H9 (cell line): Measurements from ENCODE around the gene PIGK. TPM values are rescaled to one million over a fixed set of nuclear protein-coding genes. Genes with fewer than 3 reads are reported as not detected.

Experiments
- DNase-seq: peaks from one replicate; pipeline ENCODE4 v3.0.0-alpha.2; 2017
- H2AFZ ChIP-seq: one replicate; pipeline ENCODE4 v1.6.1; 2013; ENCODE audit warnings: mild to moderate bottlenecking, low read length, control low read depth, moderate library complexity
- H2AK5ac ChIP-seq: 2 replicates; pipeline ENCODE4 v1.6.1; 2013; ENCODE audit warnings: low read length, control low read depth, mixed read lengths; ENCODE audit not compliant: insufficient read length
- H2BK120ac ChIP-seq: one replicate; pipeline ENCODE4 v1.6.1; 2013; ENCODE audit warnings: low read depth, mild to moderate bottlenecking, low read length, control low read depth, inconsistent platforms; ENCODE audit not compliant: poor library complexity, severe bottlenecking
- H2BK12ac ChIP-seq: 2 replicates; pipeline ENCODE4 v1.6.1; 2013; ENCODE audit warnings: low read length, control low read depth, mixed read lengths, low read depth; ENCODE audit not compliant: insufficient read length
- H2BK15ac ChIP-seq: 2 replicates; pipeline ENCODE4 v1.6.1; 2013; ENCODE audit warnings: low read depth, low read length, control low read depth
- H2BK20ac ChIP-seq: one replicate; pipeline ENCODE4 v1.6.1; 2013; ENCODE audit warnings: low read depth, mild to moderate bottlenecking, low read length, control low read depth, inconsistent platforms; ENCODE audit not compliant: poor library complexity, severe bottlenecking
- H2BK5ac ChIP-seq: 2 replicates; pipeline ENCODE4 v1.6.1; 2013; ENCODE audit warnings: low read length, control low read depth, mixed read lengths; ENCODE audit not compliant: insufficient read length
- H3K14ac ChIP-seq: 2 replicates; pipeline ENCODE4 v1.6.1; 2013; ENCODE audit warnings: low read length, control low read depth; ENCODE audit not compliant: insufficient read depth
- H3K18ac ChIP-seq: 2 replicates; pipeline ENCODE4 v1.6.1; 2013; ENCODE audit warnings: low read depth, mild to moderate bottlenecking, mixed read lengths, low read length, control low read depth; ENCODE audit not compliant: insufficient read length
- H3K23ac ChIP-seq: 2 replicates; pipeline ENCODE4 v1.6.1; 2013; ENCODE audit warnings: low read length, control low read depth, mixed read lengths, low read depth; ENCODE audit not compliant: insufficient read length
- H3K23me2 ChIP-seq: 2 replicates; pipeline ENCODE4 v1.6.1; 2013; ENCODE audit warnings: low read depth, mild to moderate bottlenecking, mixed read lengths, low read length, control low read depth; ENCODE audit not compliant: insufficient read length, poor library complexity, severe bottlenecking
- H3K27ac ChIP-seq: 2 replicates; pipeline ENCODE4 v1.5.1; 2013; ENCODE audit warnings: low read length, control low read depth, mixed read lengths, low read depth; ENCODE audit not compliant: insufficient read length
- H3K27me3 ChIP-seq: 2 replicates; pipeline ENCODE4 v1.6.1; 2013; ENCODE audit warnings: low read length, control low read depth, inconsistent platforms; ENCODE audit not compliant: insufficient read depth
- H3K4ac ChIP-seq: 2 replicates; pipeline ENCODE4 v1.6.1; 2013; ENCODE audit warnings: low read depth, mild to moderate bottlenecking, control low read depth, inconsistent platforms, low read length, moderate library complexity
- H3K4me1 ChIP-seq: 2 replicates; pipeline ENCODE4 v1.6.1; 2013; ENCODE audit warnings: low read length, control low read depth, inconsistent platforms; ENCODE audit not compliant: insufficient read depth
- H3K4me2 ChIP-seq: 2 replicates; pipeline ENCODE4 v1.6.1; 2013; ENCODE audit warnings: low read length, control low read depth, mixed read lengths; ENCODE audit not compliant: insufficient read length, insufficient read depth
- H3K56ac ChIP-seq: 2 replicates; pipeline ENCODE4 v1.6.1; 2013; ENCODE audit warnings: low read depth, mild to moderate bottlenecking, mixed read lengths, low read length, control low read depth; ENCODE audit not compliant: insufficient read length
- H3K79me1 ChIP-seq: 2 replicates; pipeline ENCODE4 v1.6.1; 2013; ENCODE audit warnings: low read depth, mild to moderate bottlenecking, moderate library complexity, low read length, control low read depth, inconsistent platforms; ENCODE audit not compliant: insufficient read depth, poor library complexity, severe bottlenecking
- H3K79me2 ChIP-seq: 2 replicates; pipeline ENCODE4 v1.6.1; 2013; ENCODE audit warnings: low read length, control low read depth, inconsistent platforms; ENCODE audit not compliant: insufficient read depth
- H3K9ac ChIP-seq: 2 replicates; pipeline ENCODE4 v1.6.1; 2013; ENCODE audit warnings: low read length, control low read depth, mixed read lengths; ENCODE audit not compliant: insufficient read length; ENCODE audit errors: extremely low read depth
- H3K9me3 ChIP-seq: one replicate; pipeline ENCODE4 v1.6.1; 2013; ENCODE audit warnings: low read depth, low read length, inconsistent platforms; ENCODE audit not compliant: control insufficient read depth
- H3T11ph ChIP-seq: one replicate; pipeline ENCODE4 v1.6.1; 2013; ENCODE audit warnings: mild to moderate bottlenecking, low read length, control low read depth, inconsistent platforms
- H4K20me1 ChIP-seq: one replicate; pipeline ENCODE4 v1.6.1; 2013; ENCODE audit not compliant: control insufficient read depth, insufficient read length, insufficient read depth
- H4K5ac ChIP-seq: 2 replicates; pipeline ENCODE4 v1.6.1; 2013; ENCODE audit warnings: low read depth, mild to moderate bottlenecking, mixed read lengths, low read length, control low read depth; ENCODE audit not compliant: insufficient read length
- H4K8ac ChIP-seq: replicated peaks from 2 replicates; pipeline ENCODE4 v1.6.1; 2013; ENCODE audit warnings: low read length, control low read depth, mixed read lengths, low read depth; ENCODE audit not compliant: insufficient read length
- H4K91ac ChIP-seq: 2 replicates; pipeline ENCODE4 v1.6.1; 2013; ENCODE audit warnings: low read depth, mild to moderate bottlenecking, moderate library complexity, mixed read lengths, low read length, control low read depth; ENCODE audit not compliant: insufficient read length
- H3K27ac Mint-ChIP-seq, 3 experiments: 2 replicates in 2 of 3; 3 replicates in 1 of 3; pipeline ENCODE4 v1.8.0; 2020 to 2021; ENCODE audit warnings: mixed read lengths in 3 of 3, mild to moderate bottlenecking in 1 of 3, moderate library complexity in 1 of 3
- H3K27me3 Mint-ChIP-seq: 2 replicates; pipeline ENCODE4 v1.8.0; 2021; ENCODE audit warnings: low read depth, mild to moderate bottlenecking, moderate library complexity, mixed read lengths
- H3K36me3 Mint-ChIP-seq, 3 experiments: 2 replicates in 2 of 3; 3 replicates in 1 of 3; pipeline ENCODE4 v1.8.0; 2020 to 2021; ENCODE audit warnings: low read depth in 3 of 3, mixed read lengths in 3 of 3; ENCODE audit not compliant: insufficient read depth in 1 of 3
- H3K4me1 Mint-ChIP-seq, 2 experiments: 2 replicates each; pipeline ENCODE4 v1.8.0; 2020; ENCODE audit warnings: mixed read lengths in 2 of 2
- H3K4me3 Mint-ChIP-seq, 2 experiments: 2 replicates in 1 of 2; 3 replicates in 1 of 2; pipeline ENCODE4 v1.8.0; 2020 to 2021; ENCODE audit warnings: mild to moderate bottlenecking in 2 of 2, mixed read lengths in 2 of 2, moderate library complexity in 1 of 2
- H3K9me3 Mint-ChIP-seq, 2 experiments: 2 replicates in 1 of 2; 3 replicates in 1 of 2; pipeline ENCODE4 v1.8.0; 2020; ENCODE audit warnings: mild to moderate bottlenecking in 2 of 2, mixed read lengths in 2 of 2, moderate library complexity in 1 of 2
- WGBS: extraction: QIAGEN DNeasy Blood & Tissue Kit; methylation state at CpG from one replicate; pipeline ENCODE4 v1.1.7; 2013; ENCODE audit warnings: missing lambda C conversion rate, low lambda C conversion rate, mixed read lengths; ENCODE audit not compliant: insufficient read length; ENCODE audit errors: extremely low coverage; 5-methylcytosine and 5-hydroxymethylcytosine counted together
- microRNA-seq: library from miRNA; unstranded; fragments of <30 nt; microRNA quantifications from one replicate; pipeline ENCODE4, GENCODE V29; 2020; ENCODE audit warnings: borderline microRNAs expressed
- total RNA-seq: library from RNA; stranded (reverse); gene quantifications from 2 replicates; pipeline ENCODE4 v1.2.1, GENCODE V29; 2021
- TF ChIP-seq, protein P1 (sequence below): fragments of 200-600 bp; sonication (generic); conservative IDR thresholded peaks from 3 replicates; pipeline ENCODE4 v1.8.0; 2021; ENCODE audit warnings: antibody characterized with exemption, mild to moderate bottlenecking

The PIGK gene
- total RNA-seq, 1 experiment from 2014 or later: 22.1 TPM

GRCh38 chr1:77039111-77039510 is 180.1 kb downstream of the PIGK start:
- Histone ChIP-seq H3K4me1 (no peaks in the 10 kb centered on the region), H2BK12ac (no peak overlapping the region), H4K5ac (no peak overlapping the region), H4K20me1 (no peaks in the 10 kb centered on the region), H3K79me2 (no peaks in the 10 kb centered on the region), H3K23ac (no peak overlapping the region), H3K27ac (no peak overlapping the region), H3K18ac (no peak overlapping the region), H3K14ac (no peak overlapping the region), H3K4ac (no peak overlapping the region), H2AFZ (no peak overlapping the region), H4K8ac (no peak overlapping the region), H3K23me2 (no peaks in the 10 kb centered on the region), H3T11ph (no peak overlapping the region), H2BK20ac (no peak overlapping the region), H3K27me3 (no peaks in the 10 kb centered on the region), H4K91ac (no peak overlapping the region), H2AK5ac (no peak overlapping the region), H2BK15ac (no peak overlapping the region), H3K4me2 (no peak overlapping the region), H2BK120ac (no peak overlapping the region), H3K9me3 (no peaks in the 10 kb centered on the region), H3K9ac (no peak overlapping the region), H3K56ac (no peak overlapping the region), H3K79me1 (no peaks in the 10 kb centered on the region), H2BK5ac (no peak overlapping the region)
- Mint-ChIP-seq H3K4me3 (no peak overlapping the region), H3K4me1 (peaks cover 0 to 2% of the 10 kb centered on the region in 2 experiments; a peak in 1 of 4 replicates), H3K27ac (no peak overlapping the region), H3K27me3 (no peaks in the 10 kb centered on the region), H3K9me3 (peaks cover 2 to 4% of the 10 kb centered on the region in 2 experiments; a peak in 2 of 5 replicates), H3K36me3 (no peaks in the 10 kb centered on the region)
- DNase-seq: no peak
- TF ChIP-seq, protein P1, sequence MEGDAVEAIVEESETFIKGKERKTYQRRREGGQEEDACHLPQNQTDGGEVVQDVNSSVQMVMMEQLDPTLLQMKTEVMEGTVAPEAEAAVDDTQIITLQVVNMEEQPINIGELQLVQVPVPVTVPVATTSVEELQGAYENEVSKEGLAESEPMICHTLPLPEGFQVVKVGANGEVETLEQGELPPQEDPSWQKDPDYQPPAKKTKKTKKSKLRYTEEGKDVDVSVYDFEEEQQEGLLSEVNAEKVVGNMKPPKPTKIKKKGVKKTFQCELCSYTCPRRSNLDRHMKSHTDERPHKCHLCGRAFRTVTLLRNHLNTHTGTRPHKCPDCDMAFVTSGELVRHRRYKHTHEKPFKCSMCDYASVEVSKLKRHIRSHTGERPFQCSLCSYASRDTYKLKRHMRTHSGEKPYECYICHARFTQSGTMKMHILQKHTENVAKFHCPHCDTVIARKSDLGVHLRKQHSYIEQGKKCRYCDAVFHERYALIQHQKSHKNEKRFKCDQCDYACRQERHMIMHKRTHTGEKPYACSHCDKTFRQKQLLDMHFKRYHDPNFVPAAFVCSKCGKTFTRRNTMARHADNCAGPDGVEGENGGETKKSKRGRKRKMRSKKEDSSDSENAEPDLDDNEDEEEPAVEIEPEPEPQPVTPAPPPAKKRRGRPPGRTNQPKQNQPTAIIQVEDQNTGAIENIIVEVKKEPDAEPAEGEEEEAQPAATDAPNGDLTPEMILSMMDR: no peak
- no CpG with 5 or more reads among the region's 1 CpG for WGBS

Small RNAs within 50 kb of the gene (microRNA-seq; reads per million reads assigned to microRNA genes)
- gene MIR7156: not detected

Other genes with a start within 250 kb of the PIGK start
- gene AK5, start 62.6 kb upstream of the PIGK start, total RNA-seq: 2.5 and 2.6 TPM in 2 replicates